Midbrain (tissue), 1 donor: ENCODE data around the gene FAM83E.
"Not testable (repeated sequence)": the region's sequence is repeated elsewhere in the genome, so short reads cannot be mapped to it uniquely, and the experiment has no call there.

Experiments used
- DNase-seq: peaks from one replicate; lab custom pipeline; 2025; lab: John Stamatoyannopoulos, UW

The FAM83E gene

GRCh38 chr19:48641850-48642249 lies 27.0 kb upstream of the FAM83E start:
- DNase-seq: no peak

GRCh38 chr19:48639483-48640375 lies 24.9 kb upstream of the FAM83E start:
- no peak for DNase-seq

- DNase-seq: no peak
Observed at GRCh38 chr19:48638831-48639381, 24.0 kb upstream of the FAM83E start.

- peak; percentile 90 for DNase-seq
Observed at GRCh38 chr19:48637948-48638830, 23.3 kb upstream of the FAM83E start.

GRCh38 chr19:48637449-48637947 lies 22.6 kb upstream of the FAM83E start:
- DNase-seq: peak; percentile 99

GRCh38 chr19:48636859-48637448 lies 22.1 kb upstream of the FAM83E start, which contains the start of gene DBP:
DBP (minus strand) TSS chr19:48637379; CDS start chr19:48636994, 385 bp downstream.
- DNase-seq: no peak

- DNase-seq: peak; percentile 31
Observed at GRCh38 chr19:48635966-48636858, 21.3 kb upstream of the FAM83E start.

GRCh38 chr19:48635263-48635965 lies 20.5 kb upstream of the FAM83E start:
- peak; percentile 68 for DNase-seq

- peak; percentile 94 for DNase-seq
Observed at GRCh38 chr19:48634424-48635262, 19.8 kb upstream of the FAM83E start.

GRCh38 chr19:48634036-48634342 lies 19.1 kb upstream of the FAM83E start:
- no peak for DNase-seq

GRCh38 chr19:48633148-48634035 lies 18.5 kb upstream of the FAM83E start:
- DNase-seq: no peak

GRCh38 chr19:48632692-48633147 lies 17.8 kb upstream of the FAM83E start:
- DNase-seq: no peak

- not testable (repeated sequence) for DNase-seq
Observed at GRCh38 chr19:48632286-48632685, 17.4 kb upstream of the FAM83E start.

GRCh38 chr19:48631225-48631624 lies 16.3 kb upstream of the FAM83E start:
- DNase-seq: no peak

GRCh38 chr19:48630296-48631063 lies 15.6 kb upstream of the FAM83E start:
- DNase-seq: no peak

GRCh38 chr19:48629599-48630295 lies 14.9 kb upstream of the FAM83E start:
- no peak for DNase-seq

GRCh38 chr19:48629297-48629598 lies 14.4 kb upstream of the FAM83E start:
- DNase-seq: no peak
